ENCODE data around the gene SIGLEC7.

Gene SIGLEC7

GRCh38 chr19:51114087-51114729 lies 27.9 kb upstream of the SIGLEC7 start:
- TF ChIP-seq CTCF (IDR thresholded peaks at IDR 0.05; ENCODE audit: control insufficient read depth, insufficient read depth, low read depth, low read length, missing control alignments), result no peak
- H3K4me3 ChIP-seq (ENCODE audit: control insufficient read depth, low read depth, low read length), result no peak overlapping the region
- no peak for DNase-seq (ENCODE audit: low read depth)

- H3K4me3 ChIP-seq (ENCODE audit: control insufficient read depth, low read depth, low read length), result no peak overlapping the region
- no peak for TF ChIP-seq CTCF (IDR thresholded peaks at IDR 0.05; ENCODE audit: control insufficient read depth, insufficient read depth, low read depth, low read length, missing control alignments)
- DNase-seq (ENCODE audit: low read depth), result no peak
Measured at GRCh38 chr19:51116736-51117286, 25.3 kb upstream of the SIGLEC7 start.

GRCh38 chr19:51119101-51119500 lies 23.0 kb upstream of the SIGLEC7 start:
- no peak overlapping the region for H3K4me3 ChIP-seq (ENCODE audit: control insufficient read depth, low read depth, low read length)
- DNase-seq (ENCODE audit: low read depth), result no peak
- TF ChIP-seq CTCF (IDR thresholded peaks at IDR 0.05; ENCODE audit: control insufficient read depth, insufficient read depth, low read depth, low read length, missing control alignments), result no peak

GRCh38 chr19:51119611-51120010 lies 22.5 kb upstream of the SIGLEC7 start:
- DNase-seq (ENCODE audit: low read depth), result no peak
- H3K4me3 ChIP-seq (ENCODE audit: control insufficient read depth, low read depth, low read length), result no peak overlapping the region
- no peak for TF ChIP-seq CTCF (IDR thresholded peaks at IDR 0.05; ENCODE audit: control insufficient read depth, insufficient read depth, low read depth, low read length, missing control alignments)

- no peak for TF ChIP-seq CTCF (IDR thresholded peaks at IDR 0.05; ENCODE audit: control insufficient read depth, insufficient read depth, low read depth, low read length, missing control alignments)
- H3K4me3 ChIP-seq (ENCODE audit: control insufficient read depth, low read depth, low read length), result no peak overlapping the region
- DNase-seq (ENCODE audit: low read depth), result no peak
Measured at GRCh38 chr19:51120160-51120559, 21.9 kb upstream of the SIGLEC7 start.

GRCh38 chr19:51121257-51121656 lies 20.8 kb upstream of the SIGLEC7 start:
- no peak for DNase-seq (ENCODE audit: low read depth)
- no peak for TF ChIP-seq CTCF (IDR thresholded peaks at IDR 0.05; ENCODE audit: control insufficient read depth, insufficient read depth, low read depth, low read length, missing control alignments)
- H3K4me3 ChIP-seq (ENCODE audit: control insufficient read depth, low read depth, low read length), result no peak overlapping the region
